Kidney epithelial cell (primary cell): ENCODE measurements around the gene RNF212. TPM values are rescaled to one million over a fixed set of nuclear protein-coding genes. Genes with fewer than 3 reads are reported as not detected.

Experiments
- DNase-seq: peaks from one replicate; pipeline ENCODE4 v3.0.0-alpha.2; 2010; ENCODE audit warnings: low read depth
- H3K27me3 ChIP-seq: 2 replicates; pipeline ENCODE4 v1.6.0; 2011; ENCODE audit warnings: low read length; ENCODE audit not compliant: control insufficient read depth, insufficient read depth
- H3K36me3 ChIP-seq: 2 replicates; pipeline ENCODE4 v1.5.1; 2011; ENCODE audit warnings: low read length; ENCODE audit not compliant: control insufficient read depth, insufficient read depth
- H3K4me3 ChIP-seq: 2 replicates; pipeline ENCODE4 v1.5.1; 2011; ENCODE audit warnings: low read depth, mild to moderate bottlenecking, control low read depth, low read length
- total RNA-seq: library from RNA; depleted of rRNA; stranded (reverse); fragments of >200 nt; gene quantifications from 2 replicates; pipeline ENCODE4 v1.2.3, GENCODE V29; 2015
- TF ChIP-seq, protein P1 (sequence below): IDR thresholded peaks from 2 replicates; pipeline ENCODE4 v1.5.1; 2011; ENCODE audit warnings: mild to moderate bottlenecking, moderate library complexity, low read length, control low read depth, inconsistent platforms; ENCODE audit not compliant: insufficient read depth, poor library complexity, severe bottlenecking

The RNF212 gene
- total RNA-seq, 1 donor from 2014 or later = 5.2 TPM

DNA sequence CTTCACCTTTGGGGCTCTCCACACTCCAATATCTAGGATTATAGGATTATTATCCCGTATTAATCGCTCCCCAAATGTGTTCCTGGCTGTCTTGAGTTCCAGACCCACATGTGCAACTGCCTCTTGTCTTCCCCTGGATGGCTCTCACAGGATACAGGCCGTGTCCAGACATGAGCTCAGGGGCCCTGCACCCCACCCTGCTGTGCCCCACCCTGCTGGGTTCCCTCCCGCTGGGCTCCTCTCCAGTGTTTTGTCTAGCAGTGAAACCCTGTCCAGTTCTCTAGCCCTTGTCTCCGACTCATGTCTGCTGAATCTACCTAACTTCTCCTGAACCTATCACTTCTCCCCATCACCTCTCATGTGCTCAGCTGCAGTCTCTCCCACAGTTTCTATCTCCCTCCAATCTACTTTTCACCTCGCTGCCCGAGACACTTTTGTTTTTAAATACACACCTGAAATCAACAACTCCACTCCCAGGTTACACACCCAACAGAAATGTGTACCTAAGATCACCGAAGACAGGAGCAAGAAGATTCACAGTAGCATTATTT lies 2.0 kb downstream of the RNF212 start:
- Histone ChIP-seq H3K4me3 (no peak overlapping the region), H3K27me3 (peaks cover 6% of the 10 kb centered on the region), H3K36me3 (no peaks in the 10 kb centered on the region)
- TF ChIP-seq, protein P1, sequence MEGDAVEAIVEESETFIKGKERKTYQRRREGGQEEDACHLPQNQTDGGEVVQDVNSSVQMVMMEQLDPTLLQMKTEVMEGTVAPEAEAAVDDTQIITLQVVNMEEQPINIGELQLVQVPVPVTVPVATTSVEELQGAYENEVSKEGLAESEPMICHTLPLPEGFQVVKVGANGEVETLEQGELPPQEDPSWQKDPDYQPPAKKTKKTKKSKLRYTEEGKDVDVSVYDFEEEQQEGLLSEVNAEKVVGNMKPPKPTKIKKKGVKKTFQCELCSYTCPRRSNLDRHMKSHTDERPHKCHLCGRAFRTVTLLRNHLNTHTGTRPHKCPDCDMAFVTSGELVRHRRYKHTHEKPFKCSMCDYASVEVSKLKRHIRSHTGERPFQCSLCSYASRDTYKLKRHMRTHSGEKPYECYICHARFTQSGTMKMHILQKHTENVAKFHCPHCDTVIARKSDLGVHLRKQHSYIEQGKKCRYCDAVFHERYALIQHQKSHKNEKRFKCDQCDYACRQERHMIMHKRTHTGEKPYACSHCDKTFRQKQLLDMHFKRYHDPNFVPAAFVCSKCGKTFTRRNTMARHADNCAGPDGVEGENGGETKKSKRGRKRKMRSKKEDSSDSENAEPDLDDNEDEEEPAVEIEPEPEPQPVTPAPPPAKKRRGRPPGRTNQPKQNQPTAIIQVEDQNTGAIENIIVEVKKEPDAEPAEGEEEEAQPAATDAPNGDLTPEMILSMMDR = no peak
- DNase-seq = no peak

DNA sequence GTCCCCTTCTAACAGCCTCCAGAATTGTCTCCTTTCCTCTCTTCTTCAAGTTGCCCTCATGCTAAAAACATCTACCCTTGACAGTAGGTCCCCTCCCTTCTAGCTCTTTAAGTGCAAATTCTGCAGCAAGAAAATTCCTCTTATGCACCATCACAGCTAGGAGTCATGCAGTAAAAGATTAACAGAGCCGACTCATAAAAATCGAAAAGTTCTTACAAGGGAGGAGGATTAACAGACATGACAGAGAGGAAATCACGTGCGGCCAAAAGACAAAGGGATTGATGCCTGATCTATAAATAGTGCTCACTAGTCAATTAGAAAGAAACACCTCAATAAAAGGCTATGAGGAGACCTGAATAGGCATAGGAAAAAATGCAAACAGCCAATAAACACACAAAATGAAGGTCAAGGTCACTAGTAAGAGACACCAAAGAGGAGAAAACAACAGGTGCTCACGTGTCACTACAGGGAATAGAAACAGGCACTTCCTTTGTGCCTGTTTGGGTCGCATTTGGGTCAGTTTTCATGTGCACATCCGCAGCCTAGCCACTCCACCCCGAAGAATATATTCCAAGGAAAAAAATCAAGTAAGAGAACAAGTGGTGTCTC lies 3.4 kb downstream of the RNF212 start:
- DNase-seq = peak; percentile 80
- H3K27me3 ChIP-seq = peaks cover 6% of the 10 kb centered on the region
- TF ChIP-seq, protein P1 = no peak

DNA sequence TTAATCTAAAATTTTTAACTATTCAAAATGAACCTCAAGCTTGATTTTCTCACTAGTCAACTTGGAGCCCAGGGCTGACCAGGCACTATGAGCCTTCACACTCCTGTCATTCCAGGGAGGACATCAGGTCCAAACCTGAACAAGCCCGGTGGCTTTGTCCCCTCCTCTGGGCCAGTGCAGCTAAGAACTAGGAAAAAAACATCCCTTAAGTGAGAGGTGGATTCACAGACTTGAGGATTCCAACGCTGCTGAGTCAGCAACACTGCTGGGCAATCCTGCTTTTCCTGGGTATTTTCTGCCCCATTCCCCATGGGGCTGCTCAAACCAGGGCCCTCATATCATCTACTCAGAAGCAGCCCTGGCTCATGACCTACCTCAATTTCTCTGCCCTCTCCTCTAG lies 4.0 kb downstream of the RNF212 start:
- no peaks in the 10 kb centered on the region for H3K36me3 ChIP-seq
- DNase-seq = no peak
- TF ChIP-seq, protein P1 = no peak
- no peak overlapping the region for H3K4me3 ChIP-seq
- H3K27me3 ChIP-seq = peaks cover 6% of the 10 kb centered on the region

More for the DNA sequence above, 3.4 kb downstream of the RNF212 start:
- H3K4me3 ChIP-seq = no peak overlapping the region
- no peaks in the 10 kb centered on the region for H3K36me3 ChIP-seq

DNA sequence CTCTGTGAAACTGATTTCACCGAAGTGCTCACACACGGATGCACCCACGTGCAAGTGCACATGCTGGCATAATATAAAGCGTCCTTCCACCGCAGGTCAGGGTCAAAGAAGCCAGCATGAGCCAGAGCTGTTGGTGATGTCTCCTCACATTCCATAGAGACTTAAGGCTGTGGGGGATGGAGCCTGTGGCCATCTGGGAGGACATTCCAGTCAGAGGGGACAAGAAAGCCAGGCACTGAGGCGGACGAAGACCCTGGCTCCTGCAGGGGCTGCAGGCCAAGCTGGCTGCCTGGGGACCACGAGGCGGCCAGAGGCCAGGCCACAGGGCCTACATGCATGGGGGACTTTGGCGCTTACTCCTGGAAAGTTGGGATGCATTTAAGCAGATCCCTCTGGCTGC lies 7.7 kb downstream of the RNF212 start:
- TF ChIP-seq, protein P1 = no peak
- H3K4me3 ChIP-seq = no peak overlapping the region
- no peak for DNase-seq
- no peaks in the 10 kb centered on the region for H3K36me3 ChIP-seq
- no peaks in the 10 kb centered on the region for H3K27me3 ChIP-seq

DNA sequence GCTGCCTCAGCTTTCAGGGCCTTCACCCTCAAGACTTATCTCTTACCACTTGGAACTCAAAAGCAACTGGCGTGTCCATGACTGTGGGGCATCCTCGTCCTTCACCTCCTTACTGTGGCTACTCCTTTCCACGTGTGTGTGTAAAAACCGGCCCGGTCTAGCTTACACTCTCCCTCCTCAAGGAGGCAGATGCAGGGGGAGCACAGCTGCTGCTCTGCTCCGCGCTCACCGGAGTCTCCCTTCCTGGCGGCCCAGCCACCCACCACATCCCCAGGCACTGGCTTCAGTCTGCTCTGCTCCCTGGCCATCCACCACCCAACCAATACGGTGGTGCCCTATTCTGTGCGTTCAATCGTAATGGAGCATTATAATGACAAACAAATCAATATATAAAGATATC lies 8.3 kb downstream of the RNF212 start:
- TF ChIP-seq, protein P1 = no peak
- H3K36me3 ChIP-seq = no peaks in the 10 kb centered on the region
- no peak for DNase-seq

DNA sequence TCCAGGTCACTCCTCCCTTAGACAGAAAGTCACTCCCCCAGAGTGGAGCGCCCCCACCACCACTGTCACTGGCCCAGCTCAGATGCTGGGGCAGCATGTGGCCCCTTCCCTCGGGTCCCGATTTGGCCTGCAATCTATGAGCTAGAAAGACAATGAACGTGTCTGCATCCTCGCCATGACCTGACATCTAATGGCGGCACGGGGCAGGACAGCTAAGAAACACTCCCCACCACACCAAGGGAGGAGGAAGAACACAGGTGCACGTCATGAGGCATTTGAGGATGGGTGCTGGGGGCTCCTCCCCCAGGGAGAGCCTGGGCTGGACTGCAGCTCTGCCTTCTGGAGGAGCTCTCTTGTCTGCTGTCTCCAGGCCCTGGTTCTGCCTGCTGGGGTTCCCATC lies 8.7 kb downstream of the RNF212 start:
- DNase-seq = no peak
- Histone ChIP-seq H3K27me3 (no peaks in the 10 kb centered on the region), H3K36me3 (no peaks in the 10 kb centered on the region), H3K4me3 (no peak overlapping the region)
- TF ChIP-seq, protein P1 = no peak

More for the DNA sequence above, 8.3 kb downstream of the RNF212 start:
- Histone ChIP-seq H3K27me3 (no peaks in the 10 kb centered on the region), H3K4me3 (no peak overlapping the region)
